Measurements from ENCODE around the gene WDR88. TPM values are rescaled to one million over a fixed set of nuclear protein-coding genes. Genes with fewer than 3 reads are reported as not detected.

WDR88 gene
- total RNA-seq, 2 donors from 2014 or later = not detected

GRCh38 chr19:33203529-33203928, 71.6 kb downstream of the WDR88 start:
- no peak overlapping the region for H3K4me3 ChIP-seq (ENCODE audit: low read length)
- H3K9me3 ChIP-seq (ENCODE audit: control insufficient read depth, low read length) = no peaks in the 10 kb centered on the region
- H3K4me3 Mint-ChIP-seq = no peak overlapping the region
- H3K36me3 Mint-ChIP-seq (ENCODE audit: low read depth) = peaks cover 13% of the 10 kb centered on the region
- no peak for DNase-seq
- H3K36me3 ChIP-seq (ENCODE audit: control insufficient read depth, insufficient read depth, low read length) = peaks cover 5% of the 10 kb centered on the region
- 69 to 97% methylated on average over 2 to 6 of the region's 6 CpGs for WGBS, 2 experiments (ENCODE audit: insufficient coverage in 1 of 2, insufficient read length in 1 of 2)
- no peak overlapping the region for H3K9ac ChIP-seq (ENCODE audit: extremely low read depth, low read length, poor library complexity, severe bottlenecking)
- no peaks in the 10 kb centered on the region for H3K27me3 Mint-ChIP-seq (ENCODE audit: insufficient read depth)
- no peaks in the 10 kb centered on the region for H3K27me3 ChIP-seq (ENCODE audit: control insufficient read depth, insufficient read depth, low read length, poor library complexity, severe bottlenecking)
- H3K4me1 ChIP-seq (ENCODE audit: control insufficient read depth, insufficient read depth, low read length) = no peaks in the 10 kb centered on the region
- no peaks in the 10 kb centered on the region for H3K4me1 Mint-ChIP-seq
- H3K9me3 Mint-ChIP-seq = no peaks in the 10 kb centered on the region
- no peak for TF ChIP-seq CTCF (conservative IDR thresholded peaks at IDR 0.05)
- no peak overlapping the region for H3K27ac Mint-ChIP-seq
- H3K27ac ChIP-seq (ENCODE audit: low read depth, low read length) = no peak overlapping the region

- no peaks in the 10 kb centered on the region for H3K9me3 Mint-ChIP-seq
- no peaks in the 10 kb centered on the region for H3K4me1 Mint-ChIP-seq
- Histone ChIP-seq H3K9me3 (ENCODE audit: control insufficient read depth, low read length) (no peaks in the 10 kb centered on the region), H3K4me3 (ENCODE audit: low read length) (no peak overlapping the region), H3K36me3 (ENCODE audit: control insufficient read depth, insufficient read depth, low read length) (peaks cover 5% of the 10 kb centered on the region), H3K4me1 (ENCODE audit: control insufficient read depth, insufficient read depth, low read length) (no peaks in the 10 kb centered on the region), H3K27me3 (ENCODE audit: control insufficient read depth, insufficient read depth, low read length, poor library complexity, severe bottlenecking) (no peaks in the 10 kb centered on the region), H3K27ac (ENCODE audit: low read depth, low read length) (no peak overlapping the region), H3K9ac (ENCODE audit: extremely low read depth, low read length, poor library complexity, severe bottlenecking) (no peak overlapping the region)
- no peak for TF ChIP-seq CTCF (conservative IDR thresholded peaks at IDR 0.05)
- 91 to 98% methylated on average over 24 to 32 of the region's 32 CpGs for WGBS, 2 experiments (ENCODE audit: insufficient coverage in 1 of 2, insufficient read length in 1 of 2)
- H3K4me3 Mint-ChIP-seq = no peak overlapping the region
- no peak overlapping the region for H3K27ac Mint-ChIP-seq
- H3K27me3 Mint-ChIP-seq (ENCODE audit: insufficient read depth) = no peaks in the 10 kb centered on the region
- no peak for DNase-seq
- H3K36me3 Mint-ChIP-seq (ENCODE audit: low read depth) = peaks cover 9% of the 10 kb centered on the region
Measured at GRCh38 chr19:33204136-33204973, 72.4 kb downstream of the WDR88 start.

- no peak overlapping the region for H3K4me3 Mint-ChIP-seq
Measured at GRCh38 chr19:33205110-33205509, 73.2 kb downstream of the WDR88 start.

More at GRCh38 chr19:33205110-33205509, 73.2 kb downstream of the WDR88 start:
- Mint-ChIP-seq H3K9me3 (no peaks in the 10 kb centered on the region), H3K36me3 (ENCODE audit: low read depth) (peaks cover 9% of the 10 kb centered on the region), H3K4me1 (no peaks in the 10 kb centered on the region), H3K27me3 (ENCODE audit: insufficient read depth) (no peaks in the 10 kb centered on the region), H3K27ac (no peak overlapping the region)
- H3K27me3 ChIP-seq (ENCODE audit: control insufficient read depth, insufficient read depth, low read length, poor library complexity, severe bottlenecking) = no peaks in the 10 kb centered on the region
- DNase-seq = no peak
- peaks cover 5% of the 10 kb centered on the region for H3K36me3 ChIP-seq (ENCODE audit: control insufficient read depth, insufficient read depth, low read length)
- 93 to 97% methylated on average over 18 to 27 of the region's 27 CpGs for WGBS, 2 experiments (ENCODE audit: insufficient coverage in 1 of 2, insufficient read length in 1 of 2)
- H3K9ac ChIP-seq (ENCODE audit: extremely low read depth, low read length, poor library complexity, severe bottlenecking) = no peak overlapping the region
- no peak overlapping the region for H3K4me3 ChIP-seq (ENCODE audit: low read length)
- H3K4me1 ChIP-seq (ENCODE audit: control insufficient read depth, insufficient read depth, low read length) = no peaks in the 10 kb centered on the region
- TF ChIP-seq CTCF (conservative IDR thresholded peaks at IDR 0.05) = no peak
- H3K9me3 ChIP-seq (ENCODE audit: control insufficient read depth, low read length) = no peaks in the 10 kb centered on the region
- no peak overlapping the region for H3K27ac ChIP-seq (ENCODE audit: low read depth, low read length)

All from endodermal cell (in vitro differentiated cells).